Heart left ventricle (tissue), 16 donors: ENCODE data around the gene HLCS. TPM values are rescaled to one million over a fixed set of nuclear protein-coding genes. Genes with fewer than 3 reads are reported as not detected.

Experiments
- ATAC-seq, 4 donors: fragments of 200-7000 bp; cut with Tn5 transposase; one replicate each; pipeline ENCODE4 v1.9.1; 2020 to 2022; ENCODE audit warnings: moderate library complexity in 4 of 4, mild to moderate bottlenecking in 3 of 4, moderate number of reproducible peaks in 1 of 4
- DNase-seq, 5 donors: peaks; one replicate each; pipeline ENCODE4 v3.0.0-alpha.2; 2020
- H3K27ac ChIP-seq, 12 donors: fragments of 200-600 bp; sonication (generic) in 4 of 12; one replicate each; pipeline versions ENCODE4 v1.5.0 to v1.8.0; 2016 to 2022; ENCODE audit warnings: mild to moderate bottlenecking in 2 of 12
- H3K27me3 ChIP-seq, 9 donors: fragments of 200-600 bp; sonication (generic) in 2 of 9; one replicate each; pipeline versions ENCODE4 v1.5.1 to v1.8.0; 2016 to 2022; ENCODE audit warnings: mild to moderate bottlenecking in 3 of 9
- H3K36me3 ChIP-seq, 9 donors: fragments of 200-600 bp; sonication (generic) in 2 of 9; one replicate each; pipeline versions ENCODE4 v1.5.0 to v1.8.0; 2018 to 2022; ENCODE audit warnings: mild to moderate bottlenecking in 2 of 9
- H3K4me1 ChIP-seq, 12 donors: fragments of 200-600 bp; sonication (generic) in 4 of 12; one replicate each; pipeline versions ENCODE4 v1.5.0 to v1.8.0; 2016 to 2022; ENCODE audit warnings: mild to moderate bottlenecking in 3 of 12
- H3K4me3 ChIP-seq, 12 donors: fragments of 200-600 bp; sonication (generic) in 4 of 12; one replicate each; pipeline versions ENCODE4 v1.5.0 to v1.8.0; 2017 to 2022; ENCODE audit warnings: mild to moderate bottlenecking in 9 of 12, moderate library complexity in 4 of 12
- H3K9me3 ChIP-seq, 12 donors: fragments of 200-600 bp; sonication (generic) in 4 of 12; one replicate each; pipeline versions ENCODE4 v1.5.0 to v1.8.0; 2016 to 2022; ENCODE audit warnings: mild to moderate bottlenecking in 1 of 12
- CTCF ChIP-seq, 12 donors: fragments of 200-600 bp; sonication (generic) in 4 of 12; IDR thresholded peaks; one replicate each; pipeline versions ENCODE4 v1.5.0 to v1.8.0; 2018 to 2022; ENCODE audit warnings: antibody characterized with exemption in 12 of 12, mild to moderate bottlenecking in 5 of 12
- POLR2A ChIP-seq, 2 donors: fragments of 450-650 bp; IDR thresholded peaks; one replicate each; pipeline ENCODE4 v1.6.1; 2017; ENCODE audit warnings: antibody characterized with exemption in 2 of 2, mild to moderate bottlenecking in 2 of 2, moderate library complexity in 2 of 2
- WGBS, 4 donors: extraction: QIAGEN DNeasy Blood & Tissue Kit in 2 of 4; methylation state at CpG; one replicate each; pipeline versions ENCODE4 v1.1.5 to v1.1.7; 2013 to 2018; 5-methylcytosine and 5-hydroxymethylcytosine counted together
- intact Hi-C, 10 donors: fragments of 100-400 bp; cut with DNase I; formaldehyde crosslinking; loops; one replicate each; pipeline versions ENCODE4 v1.11.1 to v1.14.2; 2022
- polyA plus RNA-seq, 2 donors: library from polyadenylated mRNA; stranded (reverse); fragments of 200-250 nt; gene quantifications; one replicate each; pipeline ENCODE4 v1.2.3, GENCODE V29; 2013
- total RNA-seq, 9 donors: library from RNA; depleted of rRNA in 2 of 9; stranded (reverse); fragments of >200 nt in 2 of 9; fragmentation: NEBNext Ultra II Directional in 3 of 9; extraction: Animal tissue kit (Norgen Biotek cat#: 25700) in 3 of 9; gene quantifications; one replicate each; pipeline versions ENCODE4 v1.1.0 to v1.2.4, GENCODE V29; 2016 to 2023
- donor health status: ischemic (EF 13 %, LVEDD 7.1; RV severe dilation, severe dysfunction).
- donor health status: healthy with polysubstance abuse.
- donor health status: DM: no; HTN: yes; CAD: no.
- donor health status: DM: no; HTN: no; CAD: no.
- donor health status: ischemic (EF 25% LVEDD 6.9; RV normal size, moderate dysfunction).
- donor health status: ischemic (EF 25% LVEDD 5.7; RV mildly dilated, moderate dysfunction).
- donor health status: healthy.
- donor health status: DM: yes; HTN: yes; CAD: no.
- donor health status: ischemic (EF 35%, LVEDD 5.7; RV mildly dilated, moderate dysfunction).
- donor health status: nonischemic (EF 11% LVEDD 7.7; RV severe dilation, severe dysfunction).
- donor health status: DM: yes; HTN: yes; CAD: no.
- donor health status: PGD.
- donor health status: ischemic (EF 29% LVEDD 5.4; RV normal size, mild dysfunction).
- donor health status: nonischemic (EF 23%, LVEDD 6.1; RV moderate dilation, normal function).

HLCS gene
- total and polyA plus RNA-seq, 11 donors = 1.8 to 15.2 (median 6.2) TPM

GRCh38 chr21:36861595-36862323 lies 104.7 kb downstream of the HLCS start:
- DNase-seq (no peak), ATAC-seq (no peak)
- Histone ChIP-seq H3K27me3 (no peaks in the 10 kb centered on the region), H3K4me1 (peaks cover 0 to 16% (median 7%) of the 10 kb centered on the region in 12 donors), H3K27ac (peak overlapping the region in 2 of 12 donors; percentile 68 to 72), H3K36me3 (no peaks in the 10 kb centered on the region), H3K9me3 (no peaks in the 10 kb centered on the region), H3K4me3 (no peak overlapping the region)
- TF ChIP-seq POLR2A (IDR thresholded peaks at IDR 0.05) = no peak
- no peak for TF ChIP-seq CTCF (IDR thresholded peaks at IDR 0.05)
- 86 to 92% (median 91%) methylated on average over 4 of the region's 4 CpGs for WGBS, 4 donors
- intact Hi-C loops = loop anchor here in 1 of 10 donors (2.0 kb wide), 1 partner anchor 27 kb away; no protein-coding TSS in a partner anchor

- intact Hi-C loops = loop anchor here in 1 of 10 donors (2.0 kb wide), 1 partner anchor 28 kb away; no protein-coding TSS in a partner anchor
- Histone ChIP-seq H3K9me3 (no peaks in the 10 kb centered on the region), H3K27me3 (no peaks in the 10 kb centered on the region), H3K4me3 (no peak overlapping the region), H3K4me1 (peaks cover 0 to 16% (median 7%) of the 10 kb centered on the region in 12 donors), H3K27ac (peak overlapping the region; percentile 28 to 83 (median 62)), H3K36me3 (no peaks in the 10 kb centered on the region)
- 84 to 88% (median 85%) methylated on average over 8 of the region's 8 CpGs for WGBS, 4 donors
- ATAC-seq (no peak), DNase-seq (no peak)
- TF ChIP-seq CTCF (IDR thresholded peaks at IDR 0.05) = no peak
- no peak for TF ChIP-seq POLR2A (IDR thresholded peaks at IDR 0.05)
Measured at GRCh38 chr21:36860736-36861594, 105.5 kb downstream of the HLCS start.

- intact Hi-C loops = loop anchor here in 9 of 10 donors (2.0 to 10.0 kb wide), 8 partner anchors 29 to 225 kb away; no protein-coding TSS in a partner anchor
- no peak overlapping the region for H3K4me3 ChIP-seq
- no peaks in the 10 kb centered on the region for H3K27me3 ChIP-seq
- no peak for TF ChIP-seq CTCF (IDR thresholded peaks at IDR 0.05)
- no peak for TF ChIP-seq POLR2A (IDR thresholded peaks at IDR 0.05)
- peak; percentile 80 to 99 (median 96) for ATAC-seq
- H3K9me3 ChIP-seq = no peaks in the 10 kb centered on the region
- no peaks in the 10 kb centered on the region for H3K36me3 ChIP-seq
- 59 to 74% (median 70%) methylated on average over 8 of the region's 8 CpGs for whole genome bisulfite sequencing, 4 donors
- H3K4me1 ChIP-seq = peaks cover 0 to 16% (median 7%) of the 10 kb centered on the region in 12 donors
- DNase-seq = peak; percentile 84 to 86 (median 85)
- peak overlapping the region in 11 of 12 donors; percentile 25 to 83 (median 62) for H3K27ac ChIP-seq
Measured at GRCh38 chr21:36859744-36860501, 106.5 kb downstream of the HLCS start.
